HG03520 (cell line): ENCODE measurements around the gene PTPRB.

Experiments
- ATAC-seq: cut with Tn5 transposase; IDR thresholded peaks from one replicate; pipeline ENCODE4 v1.9.1; 2021; ENCODE audit warnings: mild to moderate bottlenecking, moderate library complexity; ENCODE audit not compliant: unreplicated experiment

Gene PTPRB

DNA sequence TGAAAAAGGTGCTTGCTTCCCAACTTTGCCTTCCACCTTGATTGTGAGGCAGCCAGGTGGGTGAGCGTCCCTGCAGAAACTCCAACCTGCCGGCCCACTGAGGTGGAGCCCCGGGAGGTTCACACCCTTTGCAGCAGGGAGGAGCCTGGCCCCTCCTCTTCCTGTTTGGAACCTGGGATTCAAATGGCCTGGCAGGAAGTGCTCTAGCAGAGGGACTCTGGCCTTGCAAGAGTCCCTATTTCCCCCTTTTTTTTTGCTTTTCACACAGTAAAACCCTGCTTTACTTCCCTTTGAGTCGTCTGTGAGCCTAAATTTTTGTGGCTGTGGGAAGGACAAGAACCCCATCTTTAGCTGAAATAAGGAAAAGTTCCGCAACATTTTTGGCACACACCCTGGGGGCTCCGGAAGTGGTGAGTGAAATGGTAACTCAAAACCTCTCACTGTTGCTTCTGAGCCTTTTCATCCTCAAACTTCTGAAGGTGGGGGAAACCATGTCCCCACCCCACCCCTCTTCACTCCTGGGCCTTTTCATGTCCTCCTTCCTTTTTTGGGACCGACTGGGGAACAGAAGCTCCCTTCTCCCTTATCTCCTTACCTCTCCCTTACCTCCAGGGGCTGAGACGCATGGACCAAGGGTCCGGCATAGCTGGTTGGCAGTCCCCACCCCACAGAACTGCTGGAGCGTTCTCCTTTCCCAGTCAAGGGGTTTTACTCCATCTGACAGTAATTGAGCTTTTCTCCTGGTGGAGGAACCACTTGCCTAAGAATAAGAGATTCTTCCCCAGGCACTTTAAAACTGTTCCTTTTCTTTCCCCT is 169.1 kb downstream of the PTPRB start:
- ATAC-seq = peak; percentile 56

DNA sequence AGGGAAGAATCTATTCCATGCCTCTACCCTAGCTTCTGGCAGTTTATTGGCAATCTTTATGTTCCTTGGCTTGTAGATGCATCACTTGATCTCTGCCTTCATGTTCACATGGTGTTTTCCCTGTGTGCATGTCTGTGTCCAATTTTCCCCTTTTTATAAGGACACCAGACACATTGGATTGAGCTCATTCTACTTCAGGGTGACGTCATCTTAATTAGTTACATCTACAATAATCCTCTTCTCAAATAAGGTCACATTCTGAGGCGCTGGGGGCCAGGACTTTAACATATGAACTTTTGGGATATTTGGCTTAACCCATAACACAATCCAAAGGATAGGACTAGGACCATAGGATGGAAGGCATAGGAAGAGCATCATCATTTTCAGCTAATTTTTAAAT is 169.8 kb downstream of the PTPRB start:
- ATAC-seq = no peak

DNA sequence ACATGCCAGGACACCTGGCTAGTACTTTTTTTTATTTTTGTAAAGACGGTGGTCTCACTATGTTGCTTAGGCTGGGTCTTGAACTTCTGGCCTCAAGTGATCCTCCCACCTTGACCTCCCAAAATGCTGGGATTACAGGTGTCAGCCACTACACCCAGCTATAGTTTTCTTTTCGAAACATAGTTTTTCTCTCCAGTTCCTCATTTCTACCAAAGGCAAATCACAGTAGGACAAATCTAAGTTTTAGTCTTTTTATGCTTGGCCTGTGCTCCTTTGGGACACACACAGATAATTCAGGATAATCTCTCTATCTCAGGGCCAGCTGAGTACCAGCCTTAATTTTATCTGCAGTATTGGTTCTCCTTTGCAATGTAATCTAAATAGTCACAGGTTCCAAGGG is 170.5 kb downstream of the PTPRB start:
- no peak for ATAC-seq
